HCEC 1CT (cell line): ENCODE measurements around the gene HOXC13.

ENCODE experiments used
- DNase-seq: peaks from one replicate; pipeline ENCODE4 v3.0.0-alpha.2; 2017

Gene HOXC13

GRCh38 chr12:53938326-53939140 lies at the start of gene HOXC13:
Gene HOXC13 (plus strand): TSS chr12:53938831. CDS start chr12:53938907, 76 bp downstream.
- no peak for DNase-seq

- DNase-seq, result no peak
Measured at GRCh38 chr12:53890081-53890480, 48.5 kb upstream of the HOXC13 start.

GRCh38 chr12:53892762-53893395 lies 45.8 kb upstream of the HOXC13 start:
- no peak for DNase-seq

- no peak for DNase-seq
Measured at GRCh38 chr12:53899230-53899629, 39.4 kb upstream of the HOXC13 start.

- DNase-seq, result no peak
Measured at GRCh38 chr12:53907103-53907502, 31.5 kb upstream of the HOXC13 start.

- DNase-seq, result no peak
Measured at GRCh38 chr12:53916788-53917655, 21.6 kb upstream of the HOXC13 start.

- DNase-seq, result no peak
Measured at GRCh38 chr12:53924521-53925405, 13.9 kb upstream of the HOXC13 start.

- no peak for DNase-seq
Measured at GRCh38 chr12:53927220-53928029, 11.2 kb upstream of the HOXC13 start.

GRCh38 chr12:53928054-53928835 lies 10.4 kb upstream of the HOXC13 start:
- DNase-seq, result no peak

- no peak for DNase-seq
Measured at GRCh38 chr12:53929527-53929926, 9.1 kb upstream of the HOXC13 start.

GRCh38 chr12:53930591-53931255 lies 7.9 kb upstream of the HOXC13 start:
- DNase-seq, result no peak

GRCh38 chr12:53931844-53932581 lies 6.6 kb upstream of the HOXC13 start:
- no peak for DNase-seq

GRCh38 chr12:53932915-53933314 lies 5.7 kb upstream of the HOXC13 start:
- DNase-seq, result no peak

GRCh38 chr12:53935383-53936341 lies 3.0 kb upstream of the HOXC13 start:
- DNase-seq, result no peak

GRCh38 chr12:53937099-53937498 lies 1.5 kb upstream of the HOXC13 start:
- no peak for DNase-seq

- DNase-seq, result no peak
Measured at GRCh38 chr12:53937596-53938325, 870 bp upstream of the HOXC13 start.
